HEK293T (cell line): Measurements from ENCODE around the gene NPAS3.

Experiments
- CTCF ChIA-PET: fragments of 350-600 bp; formaldehyde crosslinking; extraction: SDS; loops from one replicate; lab custom pipeline; 2021; ENCODE audit warnings: antibody characterized with exemption, inconsistent platforms; lab: Yijun Ruan, JAX
- POLR2A ChIA-PET: fragments of 350-600 bp; formaldehyde crosslinking; extraction: SDS; loops from one replicate; lab custom pipeline; 2020; ENCODE audit warnings: antibody characterized with exemption, inconsistent platforms; lab: Yijun Ruan, JAX
- DNase-seq: peaks from one replicate; pipeline ENCODE4 v3.0.0; 2012; ENCODE audit warnings: mixed read lengths; ENCODE audit errors: extremely low spot score
- ARNT ChIP-seq: fragments of 450-650 bp; IDR thresholded peaks from 2 replicates; pipeline ENCODE4 v1.6.1; 2017; ENCODE audit warnings: mild to moderate bottlenecking
- BHLHE40 ChIP-seq: fragments of 450-650 bp; IDR thresholded peaks from 2 replicates; pipeline ENCODE4 v1.6.1; 2016; ENCODE audit warnings: mild to moderate bottlenecking, moderate library complexity, borderline replicate concordance
- CTBP1 ChIP-seq: fragments of 450-650 bp; IDR thresholded peaks from 2 replicates; pipeline ENCODE4 v1.6.1; 2016; ENCODE audit warnings: borderline replicate concordance
- ELF4 ChIP-seq: fragments of 450-650 bp; IDR thresholded peaks from 2 replicates; pipeline ENCODE4 v1.6.1; 2017; ENCODE audit warnings: antibody characterized with exemption
- FOXA1 ChIP-seq: fragments of 450-650 bp; IDR thresholded peaks from 2 replicates; pipeline ENCODE4 v1.6.1; 2016; ENCODE audit warnings: mild to moderate bottlenecking
- FOXK2 ChIP-seq: fragments of 450-650 bp; IDR thresholded peaks from 2 replicates; pipeline ENCODE4 v1.6.1; 2016; ENCODE audit warnings: mild to moderate bottlenecking
- FOXM1 ChIP-seq: fragments of 450-650 bp; IDR thresholded peaks from 2 replicates; pipeline ENCODE4 v1.6.1; 2017; ENCODE audit warnings: mild to moderate bottlenecking, borderline replicate concordance
- HDGF ChIP-seq: fragments of 450-650 bp; IDR thresholded peaks from 2 replicates; pipeline ENCODE4 v1.6.1; 2017; ENCODE audit warnings: antibody characterized with exemption, borderline replicate concordance
- L3MBTL2 ChIP-seq: fragments of 450-650 bp; conservative IDR thresholded peaks from 2 replicates; pipeline ENCODE4 v1.6.1; 2016; ENCODE audit warnings: mild to moderate bottlenecking
- LEF1 ChIP-seq: fragments of 450-650 bp; IDR thresholded peaks from 2 replicates; pipeline ENCODE4 v1.6.1; 2017; ENCODE audit warnings: mild to moderate bottlenecking, borderline replicate concordance
- NFRKB ChIP-seq: fragments of 450-650 bp; IDR thresholded peaks from 2 replicates; pipeline ENCODE4 v1.6.1; 2016; ENCODE audit warnings: mild to moderate bottlenecking, moderate library complexity
- PKNOX1 ChIP-seq: fragments of 450-650 bp; IDR thresholded peaks from 2 replicates; pipeline ENCODE4 v1.6.1; 2016
- SP1 ChIP-seq: fragments of 450-650 bp; IDR thresholded peaks from 2 replicates; pipeline ENCODE4 v1.6.1; 2017
- SUZ12 ChIP-seq: fragments of 450-650 bp; IDR thresholded peaks from 2 replicates; pipeline ENCODE4 v1.6.1; 2016; ENCODE audit warnings: mild to moderate bottlenecking
- TARDBP ChIP-seq: fragments of 450-650 bp; IDR thresholded peaks from 2 replicates; pipeline ENCODE4 v1.6.1; 2016
- ZNF384 ChIP-seq: fragments of 450-650 bp; IDR thresholded peaks from 2 replicates; pipeline ENCODE4 v1.6.1; 2016

NPAS3 gene

DNA sequence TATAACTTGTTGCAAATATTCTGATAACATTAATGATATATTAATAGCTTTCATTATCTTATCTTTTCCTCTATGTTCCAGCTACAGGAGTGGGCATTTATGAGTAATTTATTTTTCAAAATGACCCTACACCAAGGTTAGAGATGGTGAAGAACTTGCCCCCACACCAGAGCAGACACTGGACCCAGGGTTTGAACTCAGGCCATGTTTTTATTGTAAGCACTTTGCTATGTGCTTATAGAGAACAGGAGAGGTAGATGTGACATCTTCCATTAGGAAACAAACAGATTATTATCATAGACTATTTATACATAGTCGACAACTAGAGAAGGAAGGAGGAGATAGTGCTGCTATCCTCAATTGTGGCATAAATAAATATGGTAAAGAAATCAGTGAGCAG is 747.0 kb downstream of the NPAS3 start:
- CTCF ChIA-PET, result no interaction called here
- POLR2A ChIA-PET, result no interaction called here
- no peak for TF ChIP-seq LEF1
- no peak for TF ChIP-seq NFRKB
- TF ChIP-seq PKNOX1, result no peak
- TF ChIP-seq SP1, result no peak
- TF ChIP-seq SUZ12, result no peak
- TF ChIP-seq CTBP1, result no peak
- TF ChIP-seq ARNT, result no peak
- TF ChIP-seq ELF4, result no peak
- no peak for TF ChIP-seq FOXK2
- no peak for TF ChIP-seq FOXM1
- TF ChIP-seq L3MBTL2, result no peak
- DNase-seq, result no peak

- TF ChIP-seq PKNOX1 (peak; percentile 45; the same call in 1 of the 2 replicates), BHLHE40 (no peak)
- no peak for DNase-seq
- CTCF ChIA-PET, result no interaction called here
- POLR2A ChIA-PET, result no interaction called here
Observed at GRCh38 chr14:33686218-33686617, 747.5 kb downstream of the NPAS3 start.

DNA sequence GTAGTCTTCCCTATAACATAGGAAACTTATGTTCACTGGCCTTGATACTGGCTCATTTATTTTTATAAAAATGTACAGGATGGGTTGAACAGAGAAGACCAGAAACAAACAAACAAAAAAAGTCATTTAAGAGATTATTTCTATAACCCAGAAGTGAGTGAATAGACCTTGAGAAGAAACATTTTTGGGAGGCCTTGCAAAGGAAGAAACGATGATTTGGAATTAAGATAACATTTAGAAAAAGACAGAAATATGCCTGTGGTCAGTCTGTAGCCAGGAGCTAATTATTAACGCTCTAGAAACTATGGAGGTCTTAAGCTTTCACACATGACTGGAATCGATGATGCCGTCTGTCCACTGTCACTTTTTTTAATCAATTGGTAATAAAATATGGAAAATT is 748.2 kb downstream of the NPAS3 start:
- DNase-seq, result no peak
- ChIA-PET POLR2A (no interaction called here), CTCF (interaction anchor here (0.9 kb wide), 1 partner anchor 11 kb away, joined by 3 read pairs; no protein-coding TSS in a partner anchor)
- TF ChIP-seq CTBP1 (no peak), NFRKB (no peak), LEF1 (no peak), FOXA1 (no peak), TARDBP (no peak), FOXK2 (no peak), ZNF384 (no peak), ARNT (no peak), HDGF (no peak), PKNOX1 (no peak), L3MBTL2 (no peak)

DNA sequence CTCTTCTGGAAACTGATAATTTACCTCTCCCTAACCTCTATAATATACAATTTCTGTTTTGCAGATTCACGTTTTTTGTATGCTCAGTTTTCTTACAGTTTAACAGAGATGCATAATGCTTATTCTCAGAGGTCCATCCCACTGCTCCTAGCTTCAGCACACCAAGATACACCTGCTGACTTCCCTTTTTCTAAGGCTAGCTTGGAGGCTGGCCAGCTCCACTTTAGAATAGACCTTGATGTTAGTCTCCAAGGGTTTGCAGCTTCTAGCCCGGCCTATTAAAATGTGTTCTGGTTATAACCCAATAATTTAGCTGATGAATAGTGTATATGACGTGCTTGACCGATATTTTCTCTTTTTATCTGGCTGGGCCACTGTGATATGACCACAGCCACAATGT is 751.0 kb downstream of the NPAS3 start:
- no peak for DNase-seq
- TF ChIP-seq PKNOX1 (no peak), ARNT (no peak), BHLHE40 (no peak), FOXM1 (no peak), SUZ12 (no peak), CTBP1 (no peak)
- POLR2A ChIA-PET, result no interaction called here
- CTCF ChIA-PET, result interaction anchor here (0.6 kb wide), 1 partner anchor 256 kb away, joined by 3 read pairs; no protein-coding TSS in a partner anchor

GRCh38 chr14:33691907-33692306 is 753.2 kb downstream of the NPAS3 start:
- CTCF ChIA-PET, result interaction anchor here (0.8 kb wide), 1 partner anchor 16 kb away, joined by 3 read pairs; no protein-coding TSS in a partner anchor
- POLR2A ChIA-PET, result no interaction called here
- TF ChIP-seq PKNOX1, result peak; percentile 71
- TF ChIP-seq CTBP1, result no peak
- no peak for DNase-seq

DNA sequence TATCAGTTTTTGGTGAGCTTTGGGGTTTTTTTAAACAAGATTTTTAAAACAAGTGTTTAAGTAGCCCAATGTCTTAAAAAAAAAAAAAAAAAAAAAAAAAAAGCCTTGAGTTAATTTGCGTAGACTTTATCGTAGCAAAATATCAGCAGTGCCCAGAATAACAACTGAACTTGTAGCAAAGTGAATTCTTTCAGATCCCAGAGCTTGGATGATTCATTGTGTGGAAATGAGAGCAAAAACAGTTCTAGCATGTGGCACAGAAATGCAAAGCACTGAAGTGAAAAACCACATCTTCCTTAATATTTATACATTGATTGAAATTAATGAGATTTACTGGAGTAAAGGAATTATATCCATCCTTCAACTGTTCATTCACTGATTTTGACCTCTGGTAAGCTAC is 754.1 kb downstream of the NPAS3 start:
- ChIA-PET POLR2A (no interaction called here), CTCF (interaction anchor here (0.8 kb wide), 1 partner anchor 17 kb away, joined by 3 read pairs; no protein-coding TSS in a partner anchor)
- TF ChIP-seq LEF1 (no peak), FOXA1 (no peak), ELF4 (no peak), SP1 (no peak), ARNT (no peak), TARDBP (no peak), SUZ12 (no peak), L3MBTL2 (no peak), NFRKB (no peak), ZNF384 (no peak), FOXK2 (no peak), HDGF (no peak), CTBP1 (no peak)
- no peak for DNase-seq
